Measurements from ENCODE around the gene GRIA1. TPM values are rescaled to one million over a fixed set of nuclear protein-coding genes. Genes with fewer than 3 reads are reported as not detected.

GRIA1 gene
- total RNA-seq, 1 experiment from 2014 or later = not detected

DNA sequence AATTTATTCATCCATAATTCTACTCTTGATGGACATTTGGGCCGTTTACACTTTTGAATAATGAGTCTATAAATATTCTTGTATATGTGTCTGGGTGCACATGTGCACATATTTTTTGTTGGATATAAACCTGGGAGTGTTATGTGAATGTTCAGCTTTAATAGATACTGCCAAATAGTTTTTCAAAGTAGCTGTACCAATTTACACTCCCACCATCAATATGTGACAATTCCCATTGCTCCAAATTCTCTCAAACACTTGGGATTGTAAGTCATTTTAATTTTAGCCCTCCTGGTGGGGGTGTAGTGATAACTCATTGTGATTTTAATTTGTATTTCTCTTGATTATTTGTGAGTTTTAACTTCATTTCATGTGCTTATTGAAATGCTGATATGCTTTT lies 114.9 kb downstream of the GRIA1 start:
- DNase-seq (ENCODE audit: low read depth, low spot score) = no peak
- H3K4me1 ChIP-seq (ENCODE audit: control insufficient read depth, insufficient read depth, low read length) = no peaks in the 10 kb centered on the region
- in situ Hi-C loops (cut with HindIII; ENCODE audit: low pct_unique_long_range_greater_than_20kb, low sequenced_read_pairs) = no loop called here
- H3K27ac ChIP-seq (ENCODE audit: low read length) = no peak overlapping the region
- no peak overlapping the region for H3K4me3 ChIP-seq (ENCODE audit: low read depth in 2 of 2, low read length in 2 of 2)
- CTCF ChIA-PET = no interaction called here
- no peaks in the 10 kb centered on the region for H3K36me3 ChIP-seq (ENCODE audit: control insufficient read depth, insufficient read depth, low read length)
- POLR2A ChIA-PET = no interaction called here
- H3K9me3 ChIP-seq (ENCODE audit: control insufficient read depth, insufficient read depth, low read depth, low read length) = no peaks in the 10 kb centered on the region
- intact Hi-C loops (cut with micrococcal nuclease; ENCODE audit: unreplicated experiment) = no loop called here
- TF ChIP-seq POLR2AphosphoS5 (IDR thresholded peaks at IDR 0.05; ENCODE audit: low read depth, low read length) (no peak), TCF7L2 (IDR thresholded peaks at IDR 0.05; ENCODE audit: low read depth, low read length) (no peak), SIN3A (IDR thresholded peaks at IDR 0.05; ENCODE audit: borderline replicate concordance, insufficient read depth, low read depth, low read length) (no peak)
- TF ChIP-seq, protein P1, sequence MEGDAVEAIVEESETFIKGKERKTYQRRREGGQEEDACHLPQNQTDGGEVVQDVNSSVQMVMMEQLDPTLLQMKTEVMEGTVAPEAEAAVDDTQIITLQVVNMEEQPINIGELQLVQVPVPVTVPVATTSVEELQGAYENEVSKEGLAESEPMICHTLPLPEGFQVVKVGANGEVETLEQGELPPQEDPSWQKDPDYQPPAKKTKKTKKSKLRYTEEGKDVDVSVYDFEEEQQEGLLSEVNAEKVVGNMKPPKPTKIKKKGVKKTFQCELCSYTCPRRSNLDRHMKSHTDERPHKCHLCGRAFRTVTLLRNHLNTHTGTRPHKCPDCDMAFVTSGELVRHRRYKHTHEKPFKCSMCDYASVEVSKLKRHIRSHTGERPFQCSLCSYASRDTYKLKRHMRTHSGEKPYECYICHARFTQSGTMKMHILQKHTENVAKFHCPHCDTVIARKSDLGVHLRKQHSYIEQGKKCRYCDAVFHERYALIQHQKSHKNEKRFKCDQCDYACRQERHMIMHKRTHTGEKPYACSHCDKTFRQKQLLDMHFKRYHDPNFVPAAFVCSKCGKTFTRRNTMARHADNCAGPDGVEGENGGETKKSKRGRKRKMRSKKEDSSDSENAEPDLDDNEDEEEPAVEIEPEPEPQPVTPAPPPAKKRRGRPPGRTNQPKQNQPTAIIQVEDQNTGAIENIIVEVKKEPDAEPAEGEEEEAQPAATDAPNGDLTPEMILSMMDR (IDR thresholded peaks at IDR 0.05) = no peak
- TF ChIP-seq, protein P2, sequence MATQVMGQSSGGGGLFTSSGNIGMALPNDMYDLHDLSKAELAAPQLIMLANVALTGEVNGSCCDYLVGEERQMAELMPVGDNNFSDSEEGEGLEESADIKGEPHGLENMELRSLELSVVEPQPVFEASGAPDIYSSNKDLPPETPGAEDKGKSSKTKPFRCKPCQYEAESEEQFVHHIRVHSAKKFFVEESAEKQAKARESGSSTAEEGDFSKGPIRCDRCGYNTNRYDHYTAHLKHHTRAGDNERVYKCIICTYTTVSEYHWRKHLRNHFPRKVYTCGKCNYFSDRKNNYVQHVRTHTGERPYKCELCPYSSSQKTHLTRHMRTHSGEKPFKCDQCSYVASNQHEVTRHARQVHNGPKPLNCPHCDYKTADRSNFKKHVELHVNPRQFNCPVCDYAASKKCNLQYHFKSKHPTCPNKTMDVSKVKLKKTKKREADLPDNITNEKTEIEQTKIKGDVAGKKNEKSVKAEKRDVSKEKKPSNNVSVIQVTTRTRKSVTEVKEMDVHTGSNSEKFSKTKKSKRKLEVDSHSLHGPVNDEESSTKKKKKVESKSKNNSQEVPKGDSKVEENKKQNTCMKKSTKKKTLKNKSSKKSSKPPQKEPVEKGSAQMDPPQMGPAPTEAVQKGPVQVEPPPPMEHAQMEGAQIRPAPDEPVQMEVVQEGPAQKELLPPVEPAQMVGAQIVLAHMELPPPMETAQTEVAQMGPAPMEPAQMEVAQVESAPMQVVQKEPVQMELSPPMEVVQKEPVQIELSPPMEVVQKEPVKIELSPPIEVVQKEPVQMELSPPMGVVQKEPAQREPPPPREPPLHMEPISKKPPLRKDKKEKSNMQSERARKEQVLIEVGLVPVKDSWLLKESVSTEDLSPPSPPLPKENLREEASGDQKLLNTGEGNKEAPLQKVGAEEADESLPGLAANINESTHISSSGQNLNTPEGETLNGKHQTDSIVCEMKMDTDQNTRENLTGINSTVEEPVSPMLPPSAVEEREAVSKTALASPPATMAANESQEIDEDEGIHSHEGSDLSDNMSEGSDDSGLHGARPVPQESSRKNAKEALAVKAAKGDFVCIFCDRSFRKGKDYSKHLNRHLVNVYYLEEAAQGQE (IDR thresholded peaks at IDR 0.05; ENCODE audit: insufficient read depth in 1 of 2, low read depth in 2 of 2, low read length in 1 of 2) = no peak
- H3K27me3 ChIP-seq (ENCODE audit: control insufficient read depth, insufficient read depth, low read length) = no peaks in the 10 kb centered on the region
- ATAC-seq = no peak
- no TSS peak for BruUV-seq (replicated peaks)

DNA sequence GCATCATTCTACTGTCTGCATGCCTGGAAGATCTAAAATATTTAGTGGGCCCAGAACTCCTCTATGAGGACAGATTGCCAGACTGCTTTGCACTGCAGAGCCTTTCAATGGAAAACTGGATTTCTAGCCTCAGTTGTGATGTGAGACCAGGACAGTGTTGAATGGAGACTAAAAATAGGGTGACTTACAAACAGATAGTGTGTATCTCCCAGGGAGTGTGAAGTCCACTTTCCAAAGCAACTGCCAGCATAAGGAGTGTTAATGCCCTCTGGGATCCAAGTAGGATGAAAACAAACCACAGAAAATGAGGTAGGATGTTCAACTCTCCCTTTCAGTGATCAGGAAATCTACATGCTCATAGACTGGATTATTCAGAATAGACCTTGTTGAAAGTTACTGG lies 119.5 kb downstream of the GRIA1 start:
- TF ChIP-seq, protein P1 (IDR thresholded peaks at IDR 0.05) = no peak
- TF ChIP-seq, protein P2 (IDR thresholded peaks at IDR 0.05; ENCODE audit: insufficient read depth in 1 of 2, low read depth in 2 of 2, low read length in 1 of 2) = no peak
- TF ChIP-seq TCF7L2 (IDR thresholded peaks at IDR 0.05; ENCODE audit: low read depth, low read length) (no peak), POLR2AphosphoS5 (IDR thresholded peaks at IDR 0.05; ENCODE audit: low read depth, low read length) (no peak), SIN3A (IDR thresholded peaks at IDR 0.05; ENCODE audit: borderline replicate concordance, insufficient read depth, low read depth, low read length) (no peak)
- CTCF ChIA-PET = no interaction called here

More for the DNA sequence above, 119.5 kb downstream of the GRIA1 start:
- in situ Hi-C loops (cut with HindIII; ENCODE audit: low pct_unique_long_range_greater_than_20kb, low sequenced_read_pairs) (no loop called here), intact Hi-C loops (cut with micrococcal nuclease; ENCODE audit: unreplicated experiment) (no loop called here)
- no peaks in the 10 kb centered on the region for H3K9me3 ChIP-seq (ENCODE audit: control insufficient read depth, insufficient read depth, low read depth, low read length)
- no peaks in the 10 kb centered on the region for H3K4me1 ChIP-seq (ENCODE audit: control insufficient read depth, insufficient read depth, low read length)
- no peaks in the 10 kb centered on the region for H3K27me3 ChIP-seq (ENCODE audit: control insufficient read depth, insufficient read depth, low read length)
- no peak for ATAC-seq
- no peak overlapping the region for H3K4me3 ChIP-seq (ENCODE audit: low read depth in 2 of 2, low read length in 2 of 2)
- no peak for DNase-seq (ENCODE audit: low read depth, low spot score)
- no peaks in the 10 kb centered on the region for H3K36me3 ChIP-seq (ENCODE audit: control insufficient read depth, insufficient read depth, low read length)
- H3K27ac ChIP-seq (ENCODE audit: low read length) = no peak overlapping the region
- POLR2A ChIA-PET = no interaction called here
- BruUV-seq (replicated peaks) = no TSS peak
